SW480 (cell line): ENCODE measurements around the gene CNTROB.
"Not testable (repeated sequence)": the region's sequence is repeated elsewhere in the genome, so short reads cannot be mapped to it uniquely, and the experiment has no call there.

Experiments used
- DNase-seq: peaks from one replicate; pipeline ENCODE4 v3.0.0-alpha.2; 2016; ENCODE audit warnings: low spot score

Gene CNTROB

DNA sequence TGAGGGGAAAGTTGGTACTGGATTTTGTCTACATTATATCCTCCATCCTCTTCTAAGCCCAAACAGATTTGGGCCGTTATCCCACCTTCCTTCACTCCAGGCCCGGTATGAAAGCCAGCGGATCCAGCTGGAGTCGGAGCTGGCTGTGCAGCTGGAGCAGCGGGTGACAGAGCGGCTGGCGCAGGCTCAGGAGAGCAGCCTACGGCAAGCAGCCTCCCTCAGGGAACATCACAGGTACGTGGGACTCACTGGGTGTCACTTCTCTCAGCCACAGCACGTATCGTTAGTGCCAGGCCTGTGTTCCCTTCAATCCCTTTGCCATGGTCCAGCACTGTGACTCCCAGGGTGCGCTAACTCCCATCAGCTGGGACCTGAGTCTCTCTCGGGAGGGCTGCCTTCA lies 11.3 kb downstream of the CNTROB start:
- no peak for DNase-seq

DNA sequence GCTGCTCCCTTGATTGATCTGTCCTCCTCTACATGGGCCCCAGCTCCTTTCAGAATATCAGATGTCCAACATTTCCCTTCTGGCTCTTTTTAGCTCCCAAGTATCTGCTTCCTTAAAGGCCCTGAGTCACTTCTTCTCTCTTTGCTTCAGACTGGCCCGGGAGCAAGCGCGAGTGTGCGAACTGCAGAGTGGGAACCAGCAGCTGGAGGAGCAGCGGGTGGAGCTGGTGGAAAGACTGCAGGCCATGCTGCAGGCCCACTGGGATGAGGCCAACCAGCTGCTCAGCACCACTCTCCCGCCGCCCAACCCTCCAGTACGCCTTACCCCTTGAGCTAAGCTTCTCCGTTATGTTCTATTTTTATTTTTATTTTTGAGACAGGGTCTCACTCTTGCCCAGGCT lies 12.3 kb downstream of the CNTROB start:
- DNase-seq = no peak

DNA sequence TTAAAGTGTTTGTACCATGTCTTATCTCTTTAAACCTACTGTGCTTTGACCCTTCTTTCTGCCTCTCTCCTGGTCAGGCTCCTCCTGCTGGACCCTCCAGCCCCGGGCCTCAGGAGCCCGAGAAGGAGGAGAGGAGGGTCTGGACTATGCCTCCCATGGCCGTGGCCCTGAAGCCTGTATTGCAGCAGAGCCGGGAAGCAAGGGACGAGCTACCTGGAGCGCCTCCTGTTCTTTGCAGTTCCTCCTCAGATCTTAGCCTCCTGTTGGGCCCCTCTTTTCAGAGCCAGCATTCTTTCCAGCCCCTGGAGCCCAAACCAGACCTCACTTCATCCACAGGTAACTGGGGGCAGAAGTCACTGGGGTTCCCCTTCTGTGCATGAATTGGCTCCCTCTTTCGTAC lies 13.6 kb downstream of the CNTROB start:
- DNase-seq = no peak

DNA sequence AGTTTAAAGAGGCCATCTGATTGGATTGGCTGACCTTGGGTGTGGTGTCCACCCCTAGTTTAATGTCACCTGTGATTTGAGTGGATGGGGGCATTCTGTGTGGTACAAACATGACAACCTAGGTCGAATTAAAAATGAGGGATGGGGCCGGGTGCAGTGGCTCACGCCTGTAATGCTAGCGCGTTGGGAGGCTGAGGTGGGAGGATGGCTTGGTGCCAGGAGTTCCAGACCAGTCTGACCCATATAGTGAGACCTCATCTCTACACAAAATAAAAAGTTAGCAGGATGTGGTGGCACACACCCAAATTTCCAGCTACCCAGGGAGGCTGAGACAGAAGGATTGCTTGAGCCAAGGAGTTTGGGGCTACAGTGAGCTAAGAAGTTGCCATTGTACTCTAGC lies 14.4 kb downstream of the CNTROB start:
- no peak for DNase-seq

DNA sequence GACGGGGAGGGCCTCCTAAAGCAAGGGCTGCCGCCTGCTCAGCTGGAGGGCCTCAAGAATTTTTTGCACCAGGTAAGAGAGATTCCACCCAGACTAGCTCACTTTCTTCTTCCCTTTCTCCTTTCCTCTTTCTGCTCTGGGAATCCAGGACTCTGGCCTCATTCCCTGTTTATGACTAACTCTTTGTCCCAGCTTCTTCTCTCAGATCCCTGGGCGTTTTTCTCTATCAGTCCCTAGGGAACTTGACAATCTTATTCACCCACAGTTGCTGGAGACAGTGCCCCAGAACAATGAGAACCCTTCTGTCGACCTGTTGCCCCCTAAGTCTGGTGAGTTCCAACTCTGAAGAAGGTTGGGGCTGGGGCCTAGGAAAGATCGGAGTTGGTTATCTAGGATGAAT lies 15.6 kb downstream of the CNTROB start:
- no peak for DNase-seq

DNA sequence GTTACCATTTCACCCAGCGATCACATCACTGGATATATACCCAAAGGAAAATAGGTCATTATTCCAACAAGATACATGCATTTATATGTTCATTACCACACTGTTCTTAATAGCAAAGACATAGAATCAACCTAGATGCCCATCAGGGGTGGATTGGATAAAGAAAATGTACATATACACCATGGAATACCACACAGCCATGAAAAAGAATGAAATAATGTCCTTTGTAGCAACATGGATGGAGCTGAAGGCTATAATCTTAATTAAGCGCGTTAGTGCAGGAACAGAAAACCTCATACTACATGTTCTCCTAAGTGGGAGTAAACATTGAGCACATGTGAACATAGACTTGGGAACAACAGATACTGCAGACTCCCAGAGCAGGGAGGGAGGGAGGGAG lies 18.6 kb downstream of the CNTROB start:
- DNase-seq = no peak

GRCh38 chr17:7951143-7951792 lies 19.3 kb downstream of the CNTROB start:
- no peak for DNase-seq

- not testable (repeated sequence) for DNase-seq
Observed at GRCh38 chr17:7953266-7953665, 21.3 kb downstream of the CNTROB start.

DNA sequence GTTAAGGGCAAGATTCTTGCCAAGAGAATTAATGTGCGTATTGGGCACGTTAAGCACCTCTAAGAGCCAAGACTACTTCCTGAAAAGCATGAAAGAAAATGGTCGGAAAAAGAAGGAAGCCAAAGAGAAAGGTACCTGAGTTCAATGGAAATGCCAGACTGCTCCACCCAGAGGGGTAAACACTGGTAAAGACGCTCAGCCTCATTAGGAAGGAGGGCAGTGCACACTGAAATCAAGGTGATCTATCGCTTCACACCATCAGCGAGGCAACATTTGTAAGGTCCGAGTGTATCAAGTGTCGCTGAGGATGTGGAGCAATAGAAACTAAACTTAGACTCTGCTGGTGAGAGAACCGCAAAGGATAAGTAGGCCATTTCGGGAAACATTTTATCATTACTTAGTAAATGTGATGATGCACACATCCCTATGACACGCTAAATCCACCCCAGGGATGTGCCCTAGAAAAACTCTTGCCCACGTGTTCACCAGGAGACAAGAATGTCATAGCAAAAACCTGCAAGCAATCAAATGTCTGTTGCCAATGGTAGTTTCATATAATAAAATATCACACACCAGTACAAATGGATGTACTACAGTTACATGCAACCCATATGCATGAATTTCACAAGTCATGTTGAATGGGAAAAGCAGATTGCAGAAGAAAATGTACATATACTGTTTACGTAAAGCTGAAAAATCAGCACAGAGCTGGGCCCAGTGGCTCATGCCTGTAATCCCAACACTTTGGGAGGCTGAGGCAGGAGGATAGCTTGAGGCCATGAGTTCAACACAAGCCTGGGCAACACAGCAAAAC lies 23.6 kb downstream of the CNTROB start:
- DNase-seq = no peak

GRCh38 chr17:7956228-7956965 lies 24.4 kb downstream of the CNTROB start:
- DNase-seq = no peak

- no peak for DNase-seq
Observed at GRCh38 chr17:7959503-7960253, 27.7 kb downstream of the CNTROB start.

DNA sequence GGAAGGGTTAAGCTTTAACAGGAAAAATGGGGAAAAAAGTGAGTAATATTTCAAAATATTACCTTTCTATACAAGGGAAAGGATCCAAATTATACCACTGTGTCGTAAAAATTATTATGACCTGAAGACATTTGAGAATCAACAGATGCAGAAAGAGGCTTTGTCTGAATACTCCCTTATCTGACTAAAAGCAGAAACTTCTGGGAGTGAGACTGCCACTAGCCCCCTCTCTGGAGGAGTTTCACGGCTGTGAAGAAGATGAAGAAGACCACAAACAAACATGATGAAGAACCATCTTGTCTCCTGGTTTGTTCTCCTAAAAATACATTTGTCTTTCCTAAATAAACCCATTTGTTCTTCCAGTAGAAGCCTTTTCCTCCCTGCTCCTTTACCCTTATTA lies 29.4 kb downstream of the CNTROB start:
- DNase-seq = no peak

DNA sequence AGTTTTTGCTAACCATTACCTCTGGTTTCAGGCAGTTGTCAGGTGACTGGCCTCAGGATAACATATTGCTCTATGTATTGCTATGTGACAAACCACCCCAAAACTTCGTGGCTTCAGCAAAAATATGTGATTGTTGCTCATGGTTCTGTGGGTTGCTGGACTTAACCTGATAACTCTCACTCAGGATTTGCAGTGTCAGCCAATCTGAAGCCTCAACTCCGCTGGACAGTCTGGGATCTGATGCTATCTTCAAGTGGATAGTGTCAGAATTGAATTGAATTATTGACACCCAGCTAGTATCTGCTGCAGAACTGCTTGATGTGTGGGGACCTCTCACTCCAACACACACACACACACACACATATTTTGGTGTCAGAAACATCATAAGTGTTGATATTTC lies 35.7 kb downstream of the CNTROB start:
- no peak for DNase-seq

- no peak for DNase-seq
Observed at GRCh38 chr17:7969433-7969832, 37.4 kb downstream of the CNTROB start.

DNA sequence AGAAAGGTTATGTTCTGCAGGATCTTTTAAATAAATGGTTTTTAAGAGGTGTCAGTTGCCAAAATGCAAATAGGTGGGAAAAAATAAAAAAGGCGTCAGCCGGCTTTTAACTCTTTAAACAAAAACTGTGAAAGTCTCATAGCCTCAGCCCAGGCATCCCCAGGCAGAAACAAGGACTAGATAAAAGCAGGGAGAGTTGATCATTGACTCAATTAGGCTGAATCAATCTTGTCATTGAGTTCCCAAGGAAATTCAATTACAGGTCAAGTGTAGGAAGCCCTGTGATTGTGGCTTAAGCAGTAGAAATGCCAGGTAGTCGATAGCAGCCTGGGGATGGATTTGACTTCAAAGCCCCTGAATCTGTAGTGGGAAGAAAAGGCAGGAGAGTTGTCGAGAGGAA lies 39.6 kb downstream of the CNTROB start:
- DNase-seq = no peak

DNA sequence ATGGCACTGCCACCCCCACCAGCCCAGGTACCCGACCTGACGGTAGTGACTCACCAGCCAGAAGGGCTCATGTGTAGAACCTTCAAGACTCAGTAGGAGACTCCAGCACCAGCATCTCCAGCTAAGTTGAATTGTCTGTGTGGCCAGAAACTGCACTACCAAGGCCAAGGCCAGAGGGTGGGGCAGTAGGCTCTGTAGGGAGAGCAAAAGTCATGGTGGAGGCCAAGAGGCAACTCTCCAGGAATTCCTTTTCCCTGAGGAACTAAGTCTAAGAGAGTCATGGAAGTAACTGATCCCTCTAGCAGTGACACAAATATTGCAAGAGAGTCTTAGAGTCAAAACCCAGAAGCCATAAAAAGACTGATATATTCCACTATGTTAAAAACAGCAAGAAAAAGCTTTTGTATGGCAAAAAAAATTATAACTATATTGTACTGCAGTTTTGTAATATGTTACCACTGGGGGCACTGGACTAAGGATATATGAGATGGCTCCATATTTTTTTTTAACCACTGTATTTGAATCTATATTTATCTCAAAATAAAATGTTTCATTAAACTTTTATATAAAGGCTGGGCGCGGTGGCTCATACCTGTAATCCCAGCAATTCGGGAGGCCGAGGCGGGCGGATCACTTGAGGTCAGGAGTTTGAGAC lies 40.3 kb downstream of the CNTROB start:
- no peak for DNase-seq

- DNase-seq = no peak
Observed at GRCh38 chr17:7974638-7975131, 42.7 kb downstream of the CNTROB start.

DNA sequence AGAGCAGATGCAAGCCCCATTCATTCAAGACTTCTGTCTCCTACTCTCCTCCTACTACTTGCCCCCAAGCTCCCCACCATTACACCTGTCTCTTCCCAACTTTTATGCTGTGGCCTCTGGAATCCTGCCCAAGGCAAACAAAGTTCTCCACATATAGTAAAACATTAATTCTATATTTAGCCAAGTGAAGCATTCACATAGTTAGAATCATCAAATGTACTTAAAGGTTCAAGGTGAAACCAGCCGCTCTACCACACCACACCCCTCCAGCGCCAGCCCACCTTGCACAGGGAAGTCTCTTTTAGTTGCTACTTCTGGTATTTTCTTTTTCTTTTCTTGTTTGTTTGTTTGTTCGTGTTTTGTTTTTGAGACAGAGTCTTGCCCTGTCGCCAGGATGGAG lies 45.0 kb downstream of the CNTROB start:
- no peak for DNase-seq

DNA sequence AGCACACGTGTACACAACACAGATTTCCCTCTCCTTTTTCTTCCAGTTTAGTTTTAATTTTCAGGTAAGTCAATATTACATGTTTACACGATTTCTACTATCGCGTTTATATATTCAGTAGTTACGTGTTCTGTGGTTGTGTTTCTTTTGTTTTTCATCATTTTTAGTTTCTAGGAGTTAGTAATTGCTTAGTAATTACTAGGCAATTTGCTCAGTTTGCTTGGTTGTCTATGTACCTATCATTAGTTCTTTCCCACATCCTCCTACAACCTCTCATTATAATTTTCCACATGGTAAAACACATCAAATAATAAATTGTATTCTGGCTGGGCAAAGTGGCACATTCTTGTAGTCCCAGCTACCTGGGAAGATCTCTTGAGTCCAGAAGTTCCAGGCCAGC lies 45.8 kb downstream of the CNTROB start:
- DNase-seq = no peak

DNA sequence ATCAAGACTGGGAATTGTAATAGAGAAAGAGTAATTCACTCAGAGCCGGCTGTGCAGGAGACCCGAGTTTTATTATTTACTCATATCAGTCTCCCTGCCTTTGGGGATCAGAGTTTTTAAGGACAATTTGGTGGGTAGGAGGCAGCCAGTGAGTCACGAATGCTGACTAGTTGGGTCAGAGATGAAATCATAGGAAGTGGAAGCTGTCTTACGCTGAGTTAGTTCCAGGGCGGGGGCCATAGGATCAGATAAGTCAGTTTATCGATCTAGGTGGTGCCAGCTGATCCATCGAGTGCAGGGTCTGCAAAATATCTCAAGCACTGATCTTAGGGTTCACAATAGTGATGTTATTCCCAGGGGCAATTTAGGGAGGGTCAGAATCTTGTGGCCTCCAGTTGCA lies 50.2 kb downstream of the CNTROB start:
- DNase-seq = no peak

DNA sequence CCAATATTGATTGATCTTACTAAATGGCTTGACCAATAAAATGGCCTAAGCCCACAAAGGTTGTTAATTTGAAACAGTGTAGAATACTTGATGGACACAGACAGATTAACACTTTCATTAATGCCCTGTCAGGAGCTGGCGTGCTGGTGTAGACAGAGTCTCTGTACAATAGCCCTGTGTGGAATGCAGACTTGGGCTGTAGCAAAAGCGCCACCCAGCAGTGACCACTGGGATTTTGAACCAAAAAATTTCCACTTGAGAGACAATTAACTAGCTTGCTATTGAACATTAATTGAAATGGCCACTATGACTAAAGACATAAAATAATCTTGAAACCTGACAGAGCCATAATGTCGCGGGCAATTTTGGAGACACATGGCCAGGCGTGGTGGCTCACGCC lies 50.7 kb downstream of the CNTROB start:
- DNase-seq = no peak

DNA sequence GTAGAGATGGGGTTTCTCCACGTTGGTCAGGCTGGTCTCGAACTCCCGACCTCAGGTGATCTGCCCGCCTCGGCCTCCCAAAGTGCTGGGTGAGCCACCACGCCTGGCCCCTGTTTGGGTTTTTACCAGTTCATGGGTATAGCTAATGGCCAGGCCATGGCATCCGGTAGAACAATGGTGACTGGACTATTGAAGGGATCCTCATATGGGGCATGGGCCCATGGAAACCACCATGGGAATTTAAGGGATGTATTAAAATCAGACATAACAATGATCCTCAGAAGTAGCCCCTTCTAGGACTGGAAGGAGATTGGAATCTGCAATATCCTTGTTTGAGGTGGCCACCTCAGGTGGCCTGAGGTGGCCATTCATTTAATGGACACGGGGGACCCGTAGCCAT lies 52.9 kb downstream of the CNTROB start:
- no peak for DNase-seq
